IPS-15b (cell line): ENCODE results near the gene ARHGAP33.
"Not testable (repeated sequence)": the region's sequence is repeated elsewhere in the genome, so short reads cannot be mapped to it uniquely, and the experiment has no call there.

ENCODE experiments used
- H3K27me3 ChIP-seq: one replicate; pipeline ENCODE4 v1.6.1; 2013; ENCODE audit warnings: low read length; ENCODE audit not compliant: control insufficient read depth, insufficient read depth
- H3K36me3 ChIP-seq: one replicate; pipeline ENCODE4 v1.6.1; 2013; ENCODE audit warnings: low read length; ENCODE audit not compliant: control insufficient read depth, insufficient read depth
- H3K4me1 ChIP-seq: one replicate; pipeline ENCODE4 v1.6.1; 2013; ENCODE audit warnings: mild to moderate bottlenecking, low read length; ENCODE audit not compliant: control insufficient read depth, insufficient read depth
- H3K4me3 ChIP-seq: one replicate; pipeline ENCODE4 v1.5.1; 2013; ENCODE audit warnings: low read depth, low read length
- H3K9ac ChIP-seq: one replicate; pipeline ENCODE4 v1.6.1; 2013; ENCODE audit warnings: low read depth, mild to moderate bottlenecking, low read length
- H3K9me3 ChIP-seq: one replicate; pipeline ENCODE4 v1.6.1; 2013; ENCODE audit warnings: mild to moderate bottlenecking, low read length; ENCODE audit not compliant: control insufficient read depth, insufficient read depth

The ARHGAP33 gene

GRCh38 chr19:35788205-35788960, 13.0 kb downstream of the ARHGAP33 start:
- Histone ChIP-seq H3K27me3 (no peaks in the 10 kb centered on the region), H3K9me3 (no peaks in the 10 kb centered on the region), H3K4me1 (no peaks in the 10 kb centered on the region), H3K9ac (no peak overlapping the region), H3K4me3 (no peak overlapping the region), H3K36me3 (no peaks in the 10 kb centered on the region)

GRCh38 chr19:35789195-35789977, 14.0 kb downstream of the ARHGAP33 start:
- no peak overlapping the region for H3K9ac ChIP-seq
- no peak overlapping the region for H3K4me3 ChIP-seq
- no peaks in the 10 kb centered on the region for H3K27me3 ChIP-seq
- no peaks in the 10 kb centered on the region for H3K9me3 ChIP-seq
- no peaks in the 10 kb centered on the region for H3K4me1 ChIP-seq
- no peaks in the 10 kb centered on the region for H3K36me3 ChIP-seq

DNA sequence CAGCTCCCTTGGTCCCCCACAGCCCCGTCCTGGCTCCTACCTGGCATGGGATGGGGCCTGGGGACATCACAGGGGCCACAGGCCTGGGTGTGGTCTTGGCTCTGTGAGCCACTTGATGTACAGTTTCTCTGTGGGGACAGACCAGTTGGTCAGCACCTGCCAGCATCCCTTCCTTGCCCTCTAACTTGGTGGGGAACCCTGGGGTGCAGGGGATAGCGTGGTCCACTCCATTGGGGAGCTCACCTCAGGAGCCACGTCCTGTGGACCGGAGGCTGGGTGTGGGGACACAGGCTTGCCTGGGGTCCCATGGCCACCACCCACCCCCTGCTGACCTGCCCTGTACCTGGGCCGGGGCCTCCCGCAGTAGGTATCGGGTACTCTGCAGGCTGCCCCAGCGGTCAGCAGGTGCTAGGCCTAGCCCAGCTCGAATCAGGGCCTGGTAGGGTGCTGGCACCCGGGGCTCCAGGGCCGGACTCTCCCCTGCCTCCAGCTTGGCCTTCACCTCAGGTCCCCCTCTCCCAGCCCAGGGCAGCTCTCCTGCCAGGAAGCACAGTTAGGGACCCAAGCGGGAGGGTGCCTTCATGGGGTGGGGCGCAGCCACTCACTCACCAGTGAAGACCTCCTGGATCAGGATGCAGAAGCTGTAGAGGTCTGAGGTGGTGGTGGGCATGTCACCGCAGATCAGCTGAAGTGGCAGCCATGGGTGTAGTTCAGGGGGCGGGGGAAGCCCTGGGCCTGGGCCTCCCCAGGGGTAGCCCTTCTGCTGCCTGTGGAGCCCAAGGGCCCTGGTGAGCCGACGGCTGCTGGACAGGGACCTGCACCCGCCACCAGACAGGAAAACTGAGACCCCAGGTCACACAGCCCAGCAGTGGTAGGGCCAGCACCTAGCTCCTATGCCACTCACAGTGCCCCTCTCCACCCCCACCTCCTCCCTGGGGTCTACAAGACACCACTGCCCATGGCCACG, 14.9 kb downstream of the ARHGAP33 start:
- no peaks in the 10 kb centered on the region for H3K36me3 ChIP-seq
- H3K9me3 ChIP-seq: no peaks in the 10 kb centered on the region
- H3K4me1 ChIP-seq: no peaks in the 10 kb centered on the region
- no peaks in the 10 kb centered on the region for H3K27me3 ChIP-seq
- H3K4me3 ChIP-seq: no peak overlapping the region
- no peak overlapping the region for H3K9ac ChIP-seq

DNA sequence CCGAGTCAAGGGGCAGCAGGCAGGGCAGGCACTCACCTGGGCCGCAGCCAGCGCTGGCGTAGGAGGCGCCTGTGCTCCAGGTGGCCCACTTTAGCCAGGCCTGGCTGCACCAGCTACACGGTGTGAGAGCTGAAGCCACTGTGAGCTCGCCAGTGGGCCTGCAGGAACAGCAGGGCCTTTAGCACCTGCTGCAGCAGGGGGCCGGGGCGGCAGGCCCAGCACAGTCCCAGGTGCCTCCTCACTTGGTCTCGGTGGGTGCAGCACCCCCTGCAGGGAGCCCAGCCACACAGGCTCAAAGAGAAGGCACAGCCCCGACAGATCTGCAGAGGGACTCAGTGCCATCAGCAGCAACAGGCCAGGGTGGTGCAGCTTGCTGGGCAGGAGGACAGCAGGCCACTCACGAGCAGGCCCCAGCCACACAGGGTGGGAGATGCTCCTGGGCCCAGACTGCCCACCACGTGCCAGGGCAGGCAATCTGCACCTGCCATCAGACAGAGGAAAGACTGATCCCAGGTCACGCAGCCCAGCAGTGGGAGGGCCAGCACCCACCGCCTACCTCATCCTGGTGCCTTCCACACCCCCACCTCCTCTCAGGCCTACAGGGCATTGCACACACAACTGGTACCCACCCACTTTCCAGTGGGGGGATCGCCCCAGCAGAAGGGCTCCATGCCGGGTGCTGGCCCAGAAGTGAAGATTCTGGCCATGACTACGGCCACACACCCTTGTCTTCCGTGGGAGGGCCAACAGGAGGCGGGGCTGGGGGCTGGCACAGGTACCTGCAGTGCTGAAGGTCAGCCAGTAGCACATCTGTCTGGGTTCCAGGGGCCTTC, 15.8 kb downstream of the ARHGAP33 start:
- Histone ChIP-seq H3K9me3 (no peaks in the 10 kb centered on the region), H3K4me3 (no peak overlapping the region), H3K36me3 (no peaks in the 10 kb centered on the region), H3K9ac (no peak overlapping the region), H3K4me1 (no peaks in the 10 kb centered on the region), H3K27me3 (peaks cover 6% of the 10 kb centered on the region)

GRCh38 chr19:35791814-35792279, 16.5 kb downstream of the ARHGAP33 start:
- Histone ChIP-seq H3K36me3 (no peaks in the 10 kb centered on the region), H3K4me3 (no peak overlapping the region), H3K4me1 (no peaks in the 10 kb centered on the region), H3K27me3 (peaks cover 13% of the 10 kb centered on the region), H3K9me3 (no peaks in the 10 kb centered on the region), H3K9ac (no peak overlapping the region)

DNA sequence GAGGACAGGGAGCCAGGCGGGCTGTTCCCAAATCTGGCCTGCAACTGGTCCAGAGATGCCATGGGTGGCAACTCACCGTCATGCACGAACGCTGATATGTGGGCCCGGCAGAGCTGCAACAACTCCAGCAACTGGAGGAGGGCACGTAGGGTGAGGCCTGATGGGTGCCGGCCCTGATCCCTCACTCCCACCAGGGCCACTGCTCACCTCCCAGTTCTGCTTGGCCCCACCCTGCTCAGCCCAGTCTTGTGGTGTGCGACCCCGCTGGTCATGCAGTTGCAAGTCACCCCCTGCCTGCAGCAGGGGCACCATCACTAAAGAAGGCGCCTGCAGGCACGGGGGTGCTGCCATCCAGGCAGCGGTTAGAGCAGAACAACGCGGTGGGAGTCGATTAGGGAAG, 16.9 kb downstream of the ARHGAP33 start:
- Histone ChIP-seq H3K36me3 (no peaks in the 10 kb centered on the region), H3K9me3 (no peaks in the 10 kb centered on the region), H3K27me3 (peaks cover 18% of the 10 kb centered on the region)

DNA sequence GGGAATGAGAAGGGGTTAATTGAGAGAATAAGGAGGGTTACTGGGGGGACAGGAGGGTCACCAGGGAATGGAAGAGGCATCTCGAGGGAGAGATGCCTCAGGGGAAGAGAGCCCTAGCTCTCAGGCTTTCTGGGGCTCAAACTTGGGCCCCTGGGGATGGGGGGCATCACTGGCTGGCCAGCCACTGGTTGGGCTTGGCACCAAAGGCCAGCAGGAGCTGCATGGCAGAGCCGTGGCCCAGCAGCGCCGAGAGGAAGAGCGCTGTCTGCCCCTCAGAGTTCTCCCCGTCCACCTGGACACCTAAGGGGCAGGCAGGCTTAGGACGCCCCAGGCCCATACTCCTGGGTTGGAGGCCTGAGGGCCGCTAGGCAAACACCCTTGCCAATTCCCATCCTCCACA, 17.5 kb downstream of the ARHGAP33 start:
- no peaks in the 10 kb centered on the region for H3K36me3 ChIP-seq
- no peak overlapping the region for H3K9ac ChIP-seq
- H3K27me3 ChIP-seq: peaks cover 22% of the 10 kb centered on the region
- H3K4me3 ChIP-seq: no peak overlapping the region
- no peaks in the 10 kb centered on the region for H3K4me1 ChIP-seq
- no peaks in the 10 kb centered on the region for H3K9me3 ChIP-seq

More for the DNA sequence above, 16.9 kb downstream of the ARHGAP33 start:
- Histone ChIP-seq H3K4me1 (no peaks in the 10 kb centered on the region), H3K4me3 (no peak overlapping the region), H3K9ac (no peak overlapping the region)

GRCh38 chr19:35793381-35794165, 18.2 kb downstream of the ARHGAP33 start:
- Histone ChIP-seq H3K9ac (no peak overlapping the region), H3K36me3 (no peaks in the 10 kb centered on the region), H3K27me3 (peaks cover 24% of the 10 kb centered on the region), H3K4me3 (no peak overlapping the region), H3K4me1 (no peaks in the 10 kb centered on the region), H3K9me3 (no peaks in the 10 kb centered on the region)

GRCh38 chr19:35795564-35795963, 20.2 kb downstream of the ARHGAP33 start:
- H3K4me1 ChIP-seq, H3K9me3 ChIP-seq, H3K4me3 ChIP-seq: not testable (repeated sequence)

More at GRCh38 chr19:35795564-35795963, 20.2 kb downstream of the ARHGAP33 start:
- not testable (repeated sequence) for H3K9ac ChIP-seq, H3K36me3 ChIP-seq
- peaks cover 24% of the 10 kb centered on the region for H3K27me3 ChIP-seq
